Measurements from ENCODE around the gene ENOX1.
"Not testable (repeated sequence)": the region's sequence is repeated elsewhere in the genome, so short reads cannot be mapped to it uniquely, and the experiment has no call there.

The ENOX1 gene

GRCh38 chr13:43786766-43787517 is at the start of gene ENOX1:
ENOX1 (minus strand) TSS chr13:43786972.
- in situ Hi-C loops (cut with MboI; ENCODE audit: low sequenced_read_pairs): no loop called here

- in situ Hi-C loops (cut with MboI; ENCODE audit: low sequenced_read_pairs): no loop called here
Observed at GRCh38 chr13:43835701-43836100, 48.9 kb upstream of the ENOX1 start.

- in situ Hi-C loops (cut with MboI; ENCODE audit: low sequenced_read_pairs): no loop called here
Observed at GRCh38 chr13:43831088-43831487, 44.3 kb upstream of the ENOX1 start.

GRCh38 chr13:43830497-43830881 is 43.7 kb upstream of the ENOX1 start:
- in situ Hi-C loops (cut with MboI; ENCODE audit: low sequenced_read_pairs): no loop called here

- in situ Hi-C loops (cut with MboI; ENCODE audit: low sequenced_read_pairs): not testable (repeated sequence)
Observed at GRCh38 chr13:43824656-43825055, 37.9 kb upstream of the ENOX1 start.

GRCh38 chr13:43822969-43823368 is 36.2 kb upstream of the ENOX1 start:
- in situ Hi-C loops (cut with MboI; ENCODE audit: low sequenced_read_pairs): no loop called here

GRCh38 chr13:43816401-43816889 is 29.7 kb upstream of the ENOX1 start:
- in situ Hi-C loops (cut with MboI; ENCODE audit: low sequenced_read_pairs): no loop called here

GRCh38 chr13:43815204-43815603 is 28.4 kb upstream of the ENOX1 start:
- in situ Hi-C loops (cut with MboI; ENCODE audit: low sequenced_read_pairs): no loop called here

GRCh38 chr13:43808676-43809075 is 21.9 kb upstream of the ENOX1 start:
- in situ Hi-C loops (cut with MboI; ENCODE audit: low sequenced_read_pairs): no loop called here

- in situ Hi-C loops (cut with MboI; ENCODE audit: low sequenced_read_pairs): no loop called here
Observed at GRCh38 chr13:43805681-43806128, 18.9 kb upstream of the ENOX1 start.

- in situ Hi-C loops (cut with MboI; ENCODE audit: low sequenced_read_pairs): no loop called here
Observed at GRCh38 chr13:43805071-43805468, 18.3 kb upstream of the ENOX1 start.

GRCh38 chr13:43804461-43805070 is 17.8 kb upstream of the ENOX1 start:
- in situ Hi-C loops (cut with MboI; ENCODE audit: low sequenced_read_pairs): no loop called here

- in situ Hi-C loops (cut with MboI; ENCODE audit: low sequenced_read_pairs): no loop called here
Observed at GRCh38 chr13:43802511-43802910, 15.7 kb upstream of the ENOX1 start.

GRCh38 chr13:43800828-43801227 is 14.1 kb upstream of the ENOX1 start:
- in situ Hi-C loops (cut with MboI; ENCODE audit: low sequenced_read_pairs): no loop called here

- in situ Hi-C loops (cut with MboI; ENCODE audit: low sequenced_read_pairs): no loop called here
Observed at GRCh38 chr13:43799191-43799590, 12.4 kb upstream of the ENOX1 start.

GRCh38 chr13:43797869-43798268 is 11.1 kb upstream of the ENOX1 start:
- in situ Hi-C loops (cut with MboI; ENCODE audit: low sequenced_read_pairs): no loop called here

GRCh38 chr13:43797159-43797558 is 10.4 kb upstream of the ENOX1 start:
- in situ Hi-C loops (cut with MboI; ENCODE audit: low sequenced_read_pairs): no loop called here

- in situ Hi-C loops (cut with MboI; ENCODE audit: low sequenced_read_pairs): no loop called here
Observed at GRCh38 chr13:43794416-43794815, 7.6 kb upstream of the ENOX1 start.

GRCh38 chr13:43792076-43792881 is 5.5 kb upstream of the ENOX1 start:
- in situ Hi-C loops (cut with MboI; ENCODE audit: low sequenced_read_pairs): no loop called here

GRCh38 chr13:43787997-43788396 is 1.2 kb upstream of the ENOX1 start:
- in situ Hi-C loops (cut with MboI; ENCODE audit: low sequenced_read_pairs): no loop called here

GRCh38 chr13:43787518-43787891 is 733 bp upstream of the ENOX1 start:
- in situ Hi-C loops (cut with MboI; ENCODE audit: low sequenced_read_pairs): no loop called here

- in situ Hi-C loops (cut with MboI; ENCODE audit: low sequenced_read_pairs): no loop called here
Observed at GRCh38 chr13:43786472-43786765, 353 bp downstream of the ENOX1 start.
